LoVo (cell line): Measurements from ENCODE around the gene COG2.
"Not testable (repeated sequence)": the region's sequence is repeated elsewhere in the genome, so short reads cannot be mapped to it uniquely, and the experiment has no call there.

ENCODE experiments used
- DNase-seq: peaks from one replicate; pipeline ENCODE4 v3.0.0-alpha.2; 2016; ENCODE audit warnings: low spot score

The COG2 gene

DNA sequence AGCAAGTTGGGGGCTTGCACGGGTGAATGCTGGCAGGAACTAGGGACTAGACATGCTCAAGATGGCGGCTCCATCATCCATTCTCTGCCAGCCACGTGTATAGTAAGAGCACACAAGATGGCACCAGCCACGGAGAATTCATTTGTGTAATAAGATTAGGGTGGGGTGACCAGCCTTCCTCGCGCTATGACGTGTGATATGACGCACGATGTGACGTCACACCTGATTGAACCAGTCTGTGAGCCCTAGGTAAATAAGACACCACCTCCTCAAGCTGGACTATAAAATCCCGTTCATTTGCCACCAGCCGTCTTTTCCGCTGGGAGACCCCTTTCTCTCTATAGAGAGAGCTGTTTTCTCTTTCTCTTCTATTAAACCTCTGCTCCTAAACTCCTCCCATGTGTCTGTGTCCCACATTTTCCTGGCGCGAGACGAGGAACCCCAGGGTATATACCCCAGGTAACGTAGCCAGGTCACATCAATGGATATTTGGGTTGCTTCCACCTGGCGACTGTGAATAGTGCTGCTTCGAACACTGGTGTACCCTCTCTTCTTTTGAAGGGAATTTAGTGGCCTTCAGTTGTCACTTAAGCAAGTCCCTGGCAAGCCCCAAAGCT lies 18.1 kb upstream of the COG2 start:
- DNase-seq: no peak

DNA sequence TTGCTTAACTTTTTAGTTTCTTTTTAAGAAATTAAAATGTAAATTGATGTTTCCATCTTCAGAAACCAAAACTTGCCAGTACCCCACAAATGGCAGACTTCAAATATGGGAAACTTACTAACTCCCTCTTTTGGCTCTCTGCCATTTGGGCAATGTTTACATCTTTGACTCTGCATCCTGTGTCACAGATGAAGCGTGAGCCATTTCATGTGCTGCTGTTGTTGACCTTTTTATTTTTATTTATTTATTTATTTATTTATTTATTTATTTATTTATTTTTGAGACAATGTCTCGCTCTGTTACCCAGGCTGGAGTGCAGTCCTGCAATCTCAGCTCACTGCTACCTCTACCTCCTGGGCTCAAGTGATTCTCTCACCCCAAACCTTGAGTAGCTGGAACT lies 16.0 kb upstream of the COG2 start:
- DNase-seq: no peak

DNA sequence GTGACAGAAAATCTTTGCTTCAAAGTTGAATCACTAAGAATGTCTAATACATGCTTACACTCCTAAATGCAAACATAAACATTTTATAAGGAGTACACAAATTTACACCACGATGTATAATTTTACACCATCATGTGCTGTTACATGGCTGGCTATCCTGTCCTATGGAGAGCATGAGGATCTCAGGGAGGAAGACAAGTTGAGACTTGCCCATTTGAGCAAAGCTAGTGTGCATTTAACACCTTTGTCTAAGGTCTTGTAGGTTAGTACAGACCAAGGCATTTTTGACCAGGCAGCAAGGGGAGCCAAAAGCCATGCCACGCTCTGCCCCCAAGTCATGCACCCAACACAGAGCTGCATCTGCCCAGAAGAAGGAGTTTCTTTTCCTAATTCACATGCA lies 14.5 kb upstream of the COG2 start:
- DNase-seq: no peak

DNA sequence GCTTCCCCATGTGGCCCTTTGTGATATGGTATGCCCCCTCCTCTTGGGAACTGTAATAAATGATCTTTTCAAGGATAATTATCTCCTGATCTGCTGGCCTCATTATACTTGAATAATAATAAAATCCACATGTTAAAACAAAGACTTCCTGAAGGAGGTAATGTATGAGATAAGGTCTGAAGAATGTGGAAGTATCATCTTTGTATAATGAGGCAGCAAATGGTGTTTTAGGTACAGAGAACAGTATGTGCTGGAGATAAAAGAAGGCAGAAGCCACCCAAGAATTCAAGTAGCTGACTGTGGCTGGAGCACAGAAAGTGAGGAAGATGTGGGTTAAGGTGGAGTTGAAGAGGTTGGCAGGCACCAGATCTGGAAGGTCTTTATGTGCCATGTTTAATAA lies 12.8 kb upstream of the COG2 start:
- no peak for DNase-seq

DNA sequence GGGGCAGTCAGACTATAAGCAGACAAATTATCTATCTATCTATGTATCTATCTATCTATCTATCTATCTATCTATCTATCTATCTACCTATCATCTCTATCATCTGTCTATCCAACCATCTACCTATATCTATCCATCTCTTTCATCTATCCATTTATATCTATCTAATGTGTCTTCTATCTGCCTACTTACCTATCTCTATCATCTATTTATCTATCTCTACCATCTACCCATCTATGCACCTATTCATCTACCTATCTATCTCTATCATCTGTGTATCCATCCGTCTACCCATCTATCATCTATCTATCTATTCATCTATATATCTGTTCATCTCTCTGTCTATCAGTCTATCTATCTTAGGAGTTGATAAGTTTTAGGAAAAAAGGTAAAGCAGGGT lies 10.8 kb upstream of the COG2 start:
- DNase-seq: no peak

DNA sequence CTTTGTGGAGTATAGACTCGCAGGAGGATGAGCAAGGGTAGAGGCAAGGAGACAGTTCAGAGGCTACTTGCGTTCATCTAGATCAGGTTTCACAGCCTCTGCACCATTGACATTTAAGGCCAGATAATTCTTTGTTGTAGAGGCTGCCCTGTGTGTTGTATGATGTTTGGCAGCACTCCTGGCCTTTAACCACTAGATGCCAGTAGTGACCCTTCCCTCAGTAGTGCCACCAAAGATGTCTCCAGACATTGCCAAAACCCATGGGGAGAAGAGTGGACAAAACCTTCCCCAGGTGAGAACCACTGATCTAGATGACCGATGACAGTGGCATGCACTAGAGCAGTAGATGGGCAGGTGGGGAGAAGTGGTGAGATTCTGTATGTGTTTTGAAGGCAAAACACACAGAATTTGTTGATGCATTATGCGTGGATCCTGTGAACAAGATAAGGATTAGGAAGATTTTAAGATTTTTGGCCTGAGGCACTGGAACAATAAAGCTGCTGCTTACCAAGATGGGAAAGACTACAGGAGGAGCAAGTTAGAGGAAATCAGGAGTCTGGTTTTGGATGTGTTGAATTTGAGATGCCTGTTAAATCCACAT lies 9.9 kb upstream of the COG2 start:
- peak; percentile 34 for DNase-seq

DNA sequence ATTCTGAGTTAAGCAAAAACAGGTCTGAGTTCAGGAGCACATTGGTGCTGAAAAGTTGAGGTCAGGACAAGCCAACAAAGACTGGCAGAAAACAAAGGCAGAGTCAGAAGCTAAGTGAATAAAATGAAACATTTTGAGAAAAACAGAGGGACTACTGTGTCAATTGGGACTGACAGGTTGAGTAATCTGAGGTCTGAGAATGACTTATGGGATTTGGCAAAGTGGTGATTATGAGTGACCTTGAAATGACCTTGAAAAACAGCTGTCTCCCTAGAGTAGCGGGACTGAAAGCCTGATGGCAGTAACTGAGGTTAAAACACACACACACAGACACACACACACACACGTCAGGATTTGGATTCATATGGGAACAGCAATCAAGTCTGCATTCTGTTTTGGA lies 8.8 kb upstream of the COG2 start:
- no peak for DNase-seq

DNA sequence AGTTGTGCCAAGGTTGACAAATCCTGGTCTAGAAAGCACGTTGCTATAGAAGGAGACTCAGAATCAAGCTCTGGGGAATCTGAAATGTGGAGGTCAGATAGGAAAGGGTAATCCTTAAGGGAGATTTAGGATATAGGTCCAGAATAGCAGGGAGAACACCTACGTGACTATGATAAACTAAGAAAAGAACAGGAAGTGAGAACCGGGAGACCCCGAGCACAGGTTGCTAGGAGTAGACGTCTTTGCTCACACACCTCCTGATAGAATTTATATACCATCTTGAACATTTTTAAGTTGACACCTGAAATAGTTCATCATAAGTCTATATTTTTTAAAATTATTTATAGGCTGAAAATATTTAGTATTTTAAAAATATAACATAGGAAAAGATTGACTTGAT lies 7.9 kb upstream of the COG2 start:
- DNase-seq: no peak

DNA sequence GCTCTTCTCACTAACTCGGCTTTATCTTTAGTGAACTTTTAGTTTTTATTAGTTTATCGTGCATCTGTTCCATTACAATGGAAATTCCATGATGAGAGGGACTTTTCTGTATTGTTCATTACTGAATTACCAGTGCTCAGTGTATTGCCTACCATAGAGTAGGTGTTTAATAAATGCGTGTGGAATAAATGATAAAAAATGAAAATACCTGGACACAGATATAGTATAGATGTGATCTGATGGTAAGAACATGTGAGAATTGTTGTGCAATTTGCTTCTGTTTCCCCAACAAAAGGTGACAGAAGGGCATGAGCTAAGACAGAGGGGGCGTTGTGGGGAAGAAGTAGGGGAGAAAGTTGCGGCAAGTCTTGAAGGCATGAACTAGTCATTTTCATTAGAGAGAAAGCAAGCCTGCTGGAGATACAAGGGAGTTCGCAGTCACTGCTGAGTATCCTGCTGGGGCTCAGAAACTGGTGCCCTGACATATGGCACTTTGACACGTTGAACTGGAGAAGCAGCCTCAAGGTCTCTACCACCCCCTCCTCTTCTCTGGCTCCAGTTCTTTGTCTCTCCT lies 5.6 kb upstream of the COG2 start:
- DNase-seq: no peak

DNA sequence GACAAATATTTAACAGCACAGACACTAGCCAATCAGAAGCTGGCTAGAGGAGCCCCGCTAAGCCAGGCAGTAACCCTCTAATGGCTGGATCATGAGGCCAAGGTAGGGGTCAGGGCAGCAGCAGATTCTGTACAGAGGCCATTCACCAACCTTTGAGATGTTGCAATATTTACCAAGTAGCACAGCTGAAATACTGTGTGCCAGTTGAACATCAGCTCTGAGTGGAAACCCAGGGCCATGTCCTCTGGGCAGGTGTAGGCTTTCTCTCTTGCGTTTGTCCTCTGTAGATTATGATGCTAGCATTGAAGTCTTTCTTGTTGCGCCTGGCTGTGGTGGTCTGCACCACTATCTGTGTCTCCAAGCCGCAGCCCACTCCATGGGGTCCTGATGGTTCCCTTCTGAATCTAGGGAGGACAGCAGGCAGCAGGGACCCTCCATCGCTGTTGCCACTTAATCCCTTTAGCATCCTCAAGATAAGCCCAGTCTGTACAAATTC lies 2.5 kb upstream of the COG2 start:
- DNase-seq: no peak

DNA sequence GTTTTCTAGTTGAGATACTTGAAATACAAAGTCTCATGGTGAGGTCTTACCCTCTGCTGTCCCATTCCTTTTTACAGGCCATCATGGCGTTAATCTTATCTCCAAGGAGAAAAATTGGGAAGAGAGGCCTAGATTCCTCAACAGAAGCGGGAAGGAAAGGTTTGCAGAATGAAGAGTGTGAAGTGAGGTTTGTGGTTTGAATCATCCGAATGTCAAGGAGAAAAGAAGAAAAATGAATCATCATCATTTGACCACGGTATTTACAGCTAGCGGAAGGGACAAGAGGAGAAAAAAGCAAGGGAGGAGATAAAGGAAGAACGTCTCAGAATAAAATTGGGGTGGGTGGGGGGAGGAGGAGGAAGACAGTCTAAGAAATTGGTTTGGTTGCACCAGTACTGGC lies 935 bp upstream of the COG2 start:
- no peak for DNase-seq

DNA sequence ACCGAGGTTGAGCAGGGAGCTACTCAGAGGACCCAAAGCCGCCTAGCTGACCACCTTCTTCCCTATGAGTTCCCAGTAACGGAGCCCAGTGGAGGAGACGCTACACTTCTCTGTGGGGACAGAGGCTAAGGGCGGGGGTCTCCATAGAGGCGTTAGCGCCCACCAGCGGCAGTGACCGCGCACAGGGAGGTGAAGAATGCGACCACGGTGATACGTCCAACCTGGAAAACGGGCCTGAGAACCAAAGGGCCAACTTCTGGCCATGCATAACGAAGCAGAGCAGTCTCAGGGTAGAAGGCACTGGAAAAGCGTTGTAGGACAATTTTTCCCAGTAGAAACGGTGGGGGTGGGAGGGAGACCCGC lies 400 bp upstream of the COG2 start:
- no peak for DNase-seq

DNA sequence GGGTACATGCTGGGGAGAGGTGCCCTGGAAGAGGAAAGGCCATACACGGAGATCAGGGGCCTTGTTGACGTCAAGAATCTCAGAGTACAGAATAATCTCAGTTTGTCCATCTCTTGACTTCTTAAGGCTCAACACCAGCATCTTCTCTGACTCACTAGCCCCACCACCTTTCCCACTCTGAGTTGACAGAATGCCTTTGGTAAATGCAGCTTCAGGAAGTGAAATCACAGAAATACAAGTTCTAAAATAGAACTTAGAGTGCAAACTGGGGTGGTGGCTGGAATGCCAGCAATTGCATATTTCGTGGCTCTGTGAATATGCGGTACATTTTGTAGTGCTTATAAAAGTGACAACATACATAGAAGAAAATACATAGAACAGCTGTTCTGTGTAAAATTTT lies 1.6 kb downstream of the COG2 start:
- peak; percentile 7 for DNase-seq

DNA sequence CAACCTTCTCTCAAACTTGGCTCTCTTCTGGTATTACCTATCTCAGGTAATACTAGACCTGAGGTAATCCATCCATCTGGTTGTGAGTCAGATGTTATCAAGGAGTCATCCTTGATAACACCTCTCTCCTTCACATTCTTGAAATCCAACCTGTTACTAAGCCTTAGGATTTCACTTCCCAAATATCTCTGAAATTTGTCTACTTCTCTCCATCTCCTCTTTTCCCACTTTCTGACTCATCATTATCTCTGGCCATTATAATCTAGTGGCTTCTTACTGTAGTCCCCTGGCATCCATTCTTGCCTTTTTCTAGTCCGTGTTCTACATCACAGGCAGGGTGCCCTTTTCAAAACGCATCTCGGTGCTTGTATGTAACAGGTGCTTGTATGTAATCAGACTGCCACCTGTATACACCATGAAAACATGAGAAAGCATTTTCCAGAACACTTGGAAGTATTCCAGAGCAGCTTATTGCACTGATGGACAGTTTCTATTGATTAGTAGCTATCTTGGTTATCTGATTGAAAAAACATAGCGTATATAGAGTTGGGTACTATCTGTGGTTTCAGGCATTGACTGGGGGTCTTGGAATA lies 4.5 kb downstream of the COG2 start:
- DNase-seq: no peak

DNA sequence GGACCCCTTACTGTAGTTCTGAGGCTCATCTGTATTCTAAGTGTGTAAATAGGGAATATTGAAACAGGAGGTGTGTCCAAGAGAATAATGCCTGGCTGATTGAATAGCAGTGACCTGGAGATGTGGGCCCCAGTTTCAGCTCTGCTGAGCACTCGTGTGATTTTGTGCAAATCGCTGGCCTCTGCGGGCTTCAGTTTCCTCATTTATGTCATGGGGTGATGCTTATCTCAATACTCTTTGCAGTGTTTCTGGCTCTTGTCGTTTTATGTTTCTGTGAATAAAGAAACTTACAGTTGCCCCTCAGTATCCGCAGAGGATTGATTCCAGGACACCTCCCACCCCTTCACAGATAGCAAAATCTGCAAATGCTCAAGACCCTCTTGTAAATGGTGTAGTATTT lies 5.0 kb downstream of the COG2 start:
- DNase-seq: no peak

DNA sequence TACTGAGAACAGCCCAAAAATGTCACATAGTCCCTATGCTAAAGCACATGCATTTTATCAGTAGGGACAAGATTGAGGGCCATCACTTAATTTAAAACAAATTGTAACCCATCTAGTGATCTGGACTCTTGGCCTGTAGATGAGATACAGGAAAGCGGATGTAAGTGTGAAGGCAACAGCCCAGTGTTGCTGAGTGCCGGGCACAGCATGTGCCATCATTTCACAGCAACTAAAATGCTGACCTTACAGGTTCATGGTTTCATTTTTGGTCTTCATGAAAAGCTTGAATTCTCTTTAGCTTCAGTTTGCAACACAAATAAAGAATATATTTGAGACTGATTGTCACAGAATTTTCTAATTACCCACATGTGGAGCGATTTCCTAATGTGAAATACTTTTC lies 5.8 kb downstream of the COG2 start:
- DNase-seq: no peak

DNA sequence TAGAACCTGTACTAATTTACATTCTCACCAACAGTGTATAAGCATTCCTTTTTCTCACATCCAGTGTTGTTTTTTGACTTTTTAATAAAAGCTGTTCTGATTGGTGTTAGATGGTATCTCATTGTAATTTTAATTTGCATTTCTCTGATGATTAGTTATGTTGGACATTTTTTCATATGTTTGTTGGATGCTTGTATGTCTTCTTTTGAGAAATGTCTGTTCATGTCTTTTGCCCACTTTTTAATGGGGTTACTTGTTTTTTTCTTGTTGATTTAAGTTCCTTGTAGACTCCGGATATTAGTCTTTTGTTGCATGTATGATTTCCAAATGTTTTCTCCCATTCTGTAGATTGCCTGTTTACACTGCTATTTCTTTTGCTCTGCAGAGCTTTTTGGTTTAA lies 8.0 kb downstream of the COG2 start:
- no peak for DNase-seq

DNA sequence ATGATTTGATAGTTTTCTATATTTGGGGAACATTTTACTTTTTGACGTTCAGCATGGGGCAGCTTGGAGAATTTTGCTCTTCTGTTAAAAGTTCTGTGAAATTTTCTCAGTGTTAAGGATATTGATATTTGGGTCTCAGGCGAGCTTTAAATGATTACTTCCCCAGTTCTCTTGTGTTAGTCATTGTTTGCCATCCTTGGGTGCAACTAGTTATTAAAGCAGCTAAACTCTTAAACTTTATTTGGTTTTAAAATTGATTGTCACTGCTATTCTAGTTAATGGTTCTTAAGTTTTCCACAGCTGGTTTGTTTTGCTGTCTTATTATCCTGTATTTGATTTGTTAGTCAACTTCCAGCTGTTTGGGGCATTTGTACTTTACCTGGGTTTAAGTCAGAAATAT lies 9.0 kb downstream of the COG2 start:
- no peak for DNase-seq

DNA sequence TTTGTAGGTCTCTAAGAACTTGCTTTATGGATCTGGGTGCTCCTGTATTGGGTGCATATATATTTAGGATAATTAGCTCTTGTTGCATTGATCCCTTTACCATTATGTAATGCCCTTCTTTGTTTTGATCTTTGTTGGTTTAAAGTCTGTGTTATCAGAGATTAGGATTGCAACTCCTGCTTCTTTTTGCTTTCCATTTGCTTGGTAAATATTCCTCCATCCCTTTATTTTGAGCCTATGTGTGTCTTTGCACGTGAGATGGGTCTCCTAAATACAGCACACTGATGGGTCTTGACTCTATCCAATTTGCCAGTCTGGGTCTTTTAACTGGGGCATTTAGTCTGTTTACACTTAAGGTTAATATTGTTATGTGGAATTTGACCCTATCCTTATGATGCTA lies 14.4 kb downstream of the COG2 start:
- DNase-seq: not testable (repeated sequence)

DNA sequence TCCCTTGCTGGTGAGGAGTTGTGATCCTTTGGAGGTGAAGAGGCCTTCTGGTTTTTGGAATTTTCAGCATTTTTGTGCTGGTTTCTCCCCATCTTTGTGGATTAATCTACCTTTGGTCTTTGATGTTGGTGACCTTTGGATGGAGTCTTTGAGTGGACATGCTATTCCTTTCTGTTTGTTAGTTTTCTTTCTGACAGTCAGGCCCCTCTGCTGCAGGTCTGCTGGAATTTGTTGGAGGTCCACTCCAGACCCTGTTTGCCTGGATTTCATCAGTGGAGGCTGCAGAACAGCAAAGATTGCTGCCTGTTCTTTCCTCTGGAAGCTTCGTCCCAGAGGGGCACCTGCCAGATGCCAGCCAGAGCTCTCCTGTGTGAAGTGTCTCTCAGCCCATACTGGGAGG lies 15.8 kb downstream of the COG2 start:
- not testable (repeated sequence) for DNase-seq

DNA sequence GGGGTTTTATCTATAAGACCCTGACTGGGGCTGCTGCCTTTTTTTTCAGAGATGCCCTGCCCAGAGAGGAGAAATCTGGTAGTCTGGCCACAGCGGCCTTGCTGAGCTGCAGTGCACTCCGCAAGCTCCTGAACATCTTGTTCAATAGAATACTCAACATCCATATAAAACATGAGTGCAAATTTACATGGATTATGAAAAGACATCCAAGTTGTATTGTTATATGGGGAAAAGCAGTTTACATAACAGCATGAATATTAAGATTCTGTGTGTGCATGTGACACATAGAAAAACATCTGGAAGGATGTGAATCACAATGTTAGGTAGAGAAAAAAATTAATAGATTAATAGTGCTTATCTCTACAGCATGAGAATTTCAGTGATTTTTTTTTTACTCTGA lies 16.4 kb downstream of the COG2 start:
- DNase-seq: no peak

DNA sequence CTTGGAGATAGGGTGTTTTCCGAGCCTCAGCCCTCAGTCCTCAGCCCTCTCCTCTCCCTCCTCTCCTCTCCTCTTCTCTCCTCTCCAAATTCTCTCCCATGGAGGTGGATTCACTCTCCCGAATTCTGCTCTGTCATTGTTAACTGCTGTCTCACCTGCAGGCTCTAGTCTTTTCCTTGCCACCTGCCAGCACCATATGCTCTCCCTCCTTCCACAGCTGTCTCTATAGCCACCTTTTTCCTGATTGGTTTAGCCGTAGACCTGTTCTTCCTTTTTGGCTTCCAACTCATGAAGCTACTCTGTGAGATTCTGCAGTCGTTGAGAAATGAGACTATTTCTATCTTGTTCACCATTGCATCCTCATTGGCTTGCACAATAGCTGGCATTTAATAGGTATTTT lies 19.7 kb downstream of the COG2 start:
- DNase-seq: no peak

DNA sequence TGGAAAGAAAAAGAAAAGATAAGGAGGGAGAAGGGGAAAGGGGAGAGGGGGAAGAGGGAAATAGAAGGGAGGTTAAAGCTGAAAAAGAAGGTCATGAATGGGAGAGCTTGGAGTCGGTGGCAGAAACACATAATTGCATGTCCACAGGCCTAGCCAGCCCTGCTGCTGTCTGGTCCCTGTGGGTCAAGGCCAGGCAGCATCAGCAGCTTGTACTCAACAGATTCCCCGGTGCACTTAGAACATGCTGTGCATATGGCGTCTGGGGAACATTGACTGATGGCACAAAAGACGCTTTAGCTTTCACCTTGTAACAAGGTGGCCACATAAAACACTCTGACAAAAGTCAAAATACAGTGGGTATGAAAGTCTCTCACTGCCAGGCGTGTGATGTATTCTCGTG lies 25.9 kb downstream of the COG2 start:
- DNase-seq: no peak

DNA sequence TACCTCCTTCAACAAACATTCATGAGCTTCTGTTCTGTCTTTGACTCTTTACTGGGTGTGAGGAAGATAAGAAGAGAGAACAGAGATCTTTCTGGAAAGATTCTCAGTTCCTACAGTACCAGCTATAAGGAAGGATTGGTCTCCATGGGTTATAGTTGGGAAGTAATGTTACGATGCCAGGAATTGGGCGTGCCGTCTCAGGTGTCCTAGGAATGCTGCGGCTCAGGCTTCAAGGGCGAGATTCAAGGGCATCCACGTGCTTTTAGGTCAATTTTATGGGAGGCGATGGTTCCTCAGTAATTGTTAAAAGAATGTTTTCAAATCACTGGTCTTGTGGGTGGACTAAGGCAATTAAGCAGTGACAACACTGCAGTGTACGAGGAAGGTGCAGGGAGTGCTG lies 27.3 kb downstream of the COG2 start:
- no peak for DNase-seq
